HG02885 (cell line): Measurements from ENCODE around the gene ASCC2.

Experiments
- ATAC-seq: cut with Tn5 transposase; IDR thresholded peaks from one replicate; pipeline ENCODE4 v1.9.1; 2021; ENCODE audit warnings: mild to moderate bottlenecking; ENCODE audit not compliant: unreplicated experiment, poor library complexity

ASCC2 gene

GRCh38 chr22:29820961-29821290 is 17.1 kb downstream of the ASCC2 start:
- no peak for ATAC-seq

- ATAC-seq, result no peak
Measured at GRCh38 chr22:29819501-29819900, 18.6 kb downstream of the ASCC2 start.

GRCh38 chr22:29817724-29818123 is 20.4 kb downstream of the ASCC2 start:
- no peak for ATAC-seq

- ATAC-seq, result no peak
Measured at GRCh38 chr22:29816980-29817379, 21.1 kb downstream of the ASCC2 start.

- no peak for ATAC-seq
Measured at GRCh38 chr22:29816539-29816938, 21.5 kb downstream of the ASCC2 start.

GRCh38 chr22:29816128-29816527 is 21.9 kb downstream of the ASCC2 start:
- no peak for ATAC-seq

- ATAC-seq, result no peak
Measured at GRCh38 chr22:29815580-29815979, 22.5 kb downstream of the ASCC2 start.

GRCh38 chr22:29814003-29814402 is 24.1 kb downstream of the ASCC2 start:
- ATAC-seq, result no peak

- ATAC-seq, result no peak
Measured at GRCh38 chr22:29813563-29813962, 24.5 kb downstream of the ASCC2 start.

- ATAC-seq, result no peak
Measured at GRCh38 chr22:29813126-29813525, 24.9 kb downstream of the ASCC2 start.

GRCh38 chr22:29811377-29811776 is 26.7 kb downstream of the ASCC2 start:
- ATAC-seq, result no peak

GRCh38 chr22:29810216-29810615 is 27.9 kb downstream of the ASCC2 start:
- no peak for ATAC-seq

- ATAC-seq, result no peak
Measured at GRCh38 chr22:29806196-29806595, 31.9 kb downstream of the ASCC2 start.

GRCh38 chr22:29804985-29805384 is 33.1 kb downstream of the ASCC2 start:
- ATAC-seq, result no peak

GRCh38 chr22:29803190-29803589 is 34.9 kb downstream of the ASCC2 start:
- no peak for ATAC-seq

- ATAC-seq, result no peak
Measured at GRCh38 chr22:29801796-29802195, 36.3 kb downstream of the ASCC2 start.

GRCh38 chr22:29801153-29801552 is 36.9 kb downstream of the ASCC2 start:
- ATAC-seq, result no peak

- ATAC-seq, result no peak
Measured at GRCh38 chr22:29799217-29799680, 38.8 kb downstream of the ASCC2 start.

GRCh38 chr22:29798801-29799200 is 39.3 kb downstream of the ASCC2 start:
- ATAC-seq, result no peak

GRCh38 chr22:29798318-29798717 is 39.8 kb downstream of the ASCC2 start:
- no peak for ATAC-seq

- ATAC-seq, result no peak
Measured at GRCh38 chr22:29797351-29797750, 40.7 kb downstream of the ASCC2 start.

- no peak for ATAC-seq
Measured at GRCh38 chr22:29795663-29796062, 42.4 kb downstream of the ASCC2 start.

GRCh38 chr22:29793396-29793795 is 44.7 kb downstream of the ASCC2 start:
- no peak for ATAC-seq
